GM15510 (cell line): ENCODE results near the gene PIR.

Source experiments
- POLR2A ChIP-seq: IDR thresholded peaks from 3 replicates; pipeline ENCODE4 v1.6.1; 2011; ENCODE audit warnings: borderline replicate concordance; ENCODE audit not compliant: insufficient read length; ENCODE audit errors: extremely low read depth

Gene PIR

DNA sequence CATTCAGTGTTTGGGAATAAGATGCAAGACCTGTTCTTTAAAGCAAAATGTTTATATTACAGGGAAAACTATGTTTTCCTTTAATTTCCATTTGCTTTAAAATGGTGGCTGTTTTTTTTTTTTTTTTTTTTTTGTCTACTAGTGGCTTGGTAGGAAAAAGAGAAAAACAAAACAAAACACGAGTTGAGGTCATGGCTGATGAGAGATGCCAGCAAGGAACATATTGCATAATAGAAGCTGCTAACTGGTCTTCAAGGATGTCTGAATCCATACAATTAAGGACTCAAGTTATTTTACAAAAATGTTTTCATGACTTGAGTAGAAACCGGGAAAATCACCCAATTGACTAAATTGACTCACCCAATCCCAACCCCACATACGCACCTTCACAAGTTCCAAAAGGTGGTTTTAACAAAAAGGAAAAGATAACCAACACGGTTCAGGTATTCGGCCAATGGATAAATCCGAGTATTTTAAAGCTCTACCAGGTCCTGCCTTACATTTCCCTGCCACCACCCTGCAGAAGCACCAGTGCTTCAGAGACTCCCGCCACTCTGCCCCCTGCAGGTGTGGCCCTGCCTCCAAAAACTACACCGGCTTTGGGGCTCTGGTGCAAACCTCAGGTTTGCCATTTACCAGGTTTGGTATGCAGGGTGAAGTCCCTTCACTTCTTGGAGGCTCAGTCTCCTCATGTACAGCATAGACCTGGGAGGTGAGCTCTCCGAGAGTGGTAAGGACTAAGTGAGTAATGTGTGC is 27.1 kb downstream of the PIR start:
- TF ChIP-seq POLR2A: no peak

DNA sequence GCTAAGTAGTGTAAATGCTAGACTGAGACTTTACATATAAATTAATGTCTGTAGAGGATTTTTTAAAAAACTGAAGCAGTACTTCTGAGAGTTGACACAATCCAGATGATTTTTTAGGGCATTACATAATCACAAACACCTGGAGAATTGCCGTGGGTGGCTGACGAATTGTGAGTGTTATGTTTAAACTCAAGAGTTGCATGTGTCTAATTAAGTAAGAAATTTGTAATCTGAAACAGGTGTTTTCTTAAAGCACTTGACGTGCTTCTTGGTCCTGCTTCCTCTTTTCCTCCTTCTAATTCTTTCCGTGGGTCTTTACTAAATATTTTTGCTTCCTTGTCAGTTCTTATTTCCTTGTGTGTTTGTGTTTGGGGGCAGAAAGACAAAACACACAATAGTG is 27.8 kb downstream of the PIR start:
- no peak for TF ChIP-seq POLR2A

DNA sequence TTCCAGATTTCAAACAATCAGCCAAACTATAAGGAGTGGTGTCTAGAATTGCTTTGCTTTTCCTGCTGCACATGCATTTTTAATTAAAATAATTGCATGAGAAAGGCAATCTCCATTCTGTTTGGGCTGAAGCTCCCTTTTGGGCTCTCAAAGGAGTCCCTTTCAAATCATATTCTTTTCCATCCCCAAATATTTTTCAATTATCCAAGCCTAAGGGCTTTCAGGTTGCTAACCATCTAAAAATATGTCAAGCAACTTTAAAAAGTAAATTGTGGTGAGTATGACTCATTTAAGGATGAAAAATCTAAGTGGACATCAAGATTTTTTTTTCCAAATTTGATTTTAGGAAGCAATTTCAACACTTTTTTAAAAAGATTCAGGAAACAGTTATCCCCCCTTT is 28.4 kb downstream of the PIR start:
- no peak for TF ChIP-seq POLR2A

DNA sequence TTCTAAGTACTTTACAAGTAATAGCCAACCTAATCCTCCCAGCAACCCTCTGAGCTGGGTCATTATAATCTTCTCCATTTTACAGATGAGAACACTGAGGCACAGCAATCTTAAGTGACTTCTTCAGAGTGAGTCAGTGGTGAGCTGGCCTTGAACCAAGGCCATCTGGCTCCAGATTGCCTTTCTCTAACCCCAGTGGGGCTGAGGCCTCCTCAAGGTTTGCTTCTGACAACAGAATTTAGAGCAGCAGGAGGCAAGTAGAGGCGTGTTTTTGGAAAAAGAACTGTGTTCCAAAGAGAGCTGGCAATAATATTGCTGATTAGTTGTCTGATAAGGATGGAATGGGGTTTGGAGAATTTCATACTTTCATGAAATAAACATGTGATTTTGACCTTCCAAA is 41.2 kb downstream of the PIR start:
- TF ChIP-seq POLR2A: no peak

DNA sequence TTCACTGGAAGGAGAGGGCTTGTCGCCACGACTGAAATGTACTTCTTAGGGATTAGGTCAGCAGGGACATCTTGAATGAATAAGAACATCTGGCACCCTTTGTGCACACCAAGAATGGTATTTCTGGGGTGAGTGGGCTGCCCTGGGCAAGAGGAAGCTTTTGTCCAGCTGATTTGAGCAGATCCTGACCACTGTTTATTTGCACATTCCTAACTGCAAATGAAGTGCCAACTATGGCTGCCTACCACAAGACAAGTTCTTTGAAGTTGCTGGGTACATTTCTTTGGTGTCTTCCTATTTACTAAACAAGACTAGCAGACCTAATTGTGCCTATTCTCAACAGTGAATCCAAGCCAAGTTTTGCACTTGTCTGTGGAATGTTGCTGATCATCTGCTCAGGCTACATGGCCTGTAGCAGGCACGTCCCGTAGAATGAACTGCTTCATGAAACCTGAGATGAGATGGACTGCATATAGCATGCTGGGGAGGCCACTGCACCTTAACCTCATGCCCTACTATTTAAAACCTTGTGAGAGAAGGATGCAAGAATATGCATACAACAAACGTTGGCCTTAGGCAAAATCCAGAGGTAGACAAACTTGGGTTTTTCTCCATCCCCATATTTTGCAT is 45.0 kb downstream of the PIR start:
- no peak for TF ChIP-seq POLR2A

DNA sequence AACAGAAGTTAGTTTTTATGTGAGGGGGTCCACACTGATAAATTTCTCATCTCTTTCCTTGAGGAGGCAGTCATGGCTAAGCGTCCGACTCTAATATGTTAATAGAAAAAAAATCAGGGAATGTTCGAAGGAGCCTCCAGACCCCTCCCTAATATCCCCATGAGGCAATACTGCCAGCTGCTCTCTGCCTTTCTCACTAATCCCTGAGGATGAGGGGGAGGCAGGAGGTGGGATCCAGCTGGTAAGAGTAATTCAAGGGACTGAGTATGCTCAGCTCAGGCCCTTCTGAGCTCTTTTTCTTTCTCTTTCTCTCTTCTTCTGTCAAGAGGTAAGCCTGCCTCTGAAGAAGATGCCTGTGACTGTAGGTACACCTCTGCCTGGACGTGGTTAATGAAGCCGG is 51.7 kb downstream of the PIR start:
- TF ChIP-seq POLR2A: no peak

DNA sequence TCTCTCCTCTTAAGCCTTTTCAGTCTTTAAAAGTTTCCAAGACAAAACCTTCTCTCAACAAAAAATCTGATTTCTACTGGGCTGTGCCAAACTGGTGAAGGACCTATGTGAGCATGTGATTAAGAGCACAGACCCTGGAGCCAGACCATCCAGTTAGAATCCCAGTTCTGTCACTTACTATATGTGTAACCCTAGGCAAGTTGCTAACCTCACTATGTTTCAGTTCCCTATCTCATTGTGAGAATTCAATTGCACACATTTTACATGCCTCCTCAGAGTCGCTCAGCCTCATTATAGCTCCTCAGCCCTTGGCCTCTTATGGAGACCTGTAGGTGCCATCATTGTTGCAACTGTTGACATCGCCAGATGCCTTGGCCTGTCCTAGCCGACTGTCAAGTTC is 54.8 kb downstream of the PIR start:
- no peak for TF ChIP-seq POLR2A

DNA sequence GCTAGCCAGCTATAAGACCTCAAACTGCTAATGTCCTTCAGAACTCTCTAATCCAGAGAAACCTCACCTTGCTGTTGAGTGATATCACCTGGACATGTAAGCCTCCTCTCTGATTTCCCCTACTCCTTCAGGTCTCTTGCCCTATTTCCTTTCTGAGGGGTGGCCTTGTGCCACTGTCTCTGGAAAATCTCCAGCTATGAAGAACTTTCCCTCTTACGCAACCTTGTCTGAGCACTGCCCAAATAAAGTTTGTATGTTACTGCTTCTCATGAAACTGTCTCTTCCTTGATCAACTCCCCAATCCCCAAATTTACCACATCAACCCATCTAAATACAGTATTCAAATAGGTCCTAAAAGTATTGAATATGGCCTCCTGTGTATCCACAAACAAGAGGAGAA is 55.4 kb downstream of the PIR start:
- TF ChIP-seq POLR2A: no peak

GRCh38 chrX:15435836-15436619 is 57.1 kb downstream of the PIR start:
- TF ChIP-seq POLR2A: no peak

DNA sequence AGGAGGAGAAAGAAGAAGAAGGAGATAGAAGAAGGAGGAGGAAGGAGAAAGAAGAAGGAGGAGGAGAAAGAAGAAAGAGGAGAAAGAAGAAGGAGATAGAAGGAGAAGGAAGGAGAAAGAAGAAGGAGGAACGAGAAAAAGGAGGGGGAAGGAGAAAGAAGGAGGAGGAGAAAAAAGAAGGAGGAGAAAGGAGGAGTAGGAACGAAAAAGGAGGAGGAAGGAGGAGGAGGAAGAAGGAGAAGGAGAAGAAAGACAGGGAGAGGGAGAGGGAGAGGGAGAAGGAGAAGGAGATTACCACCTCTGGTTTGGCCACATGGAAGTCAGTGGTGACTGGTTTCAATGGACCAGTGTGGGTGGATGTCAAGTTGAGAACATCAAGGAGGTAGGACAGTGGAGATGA is 58.9 kb downstream of the PIR start:
- TF ChIP-seq POLR2A: no peak

DNA sequence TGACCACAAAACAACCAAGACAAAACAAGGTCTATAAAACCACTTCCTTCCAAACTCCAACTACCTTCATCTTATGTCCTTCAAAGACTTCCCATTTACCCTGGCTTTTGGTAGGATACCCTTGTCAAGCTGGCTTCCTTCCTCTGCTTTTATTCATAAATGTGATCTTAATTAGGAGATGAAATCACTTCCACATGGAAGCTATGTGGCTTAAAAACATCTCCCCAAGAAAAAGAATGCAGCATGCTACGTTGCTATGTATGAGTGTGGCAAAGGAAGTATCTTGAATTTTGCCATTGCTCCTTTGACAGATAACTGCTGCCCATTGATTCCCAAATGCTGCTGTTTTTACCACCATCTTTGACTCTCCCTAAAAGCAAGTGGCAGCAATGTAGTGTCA is 62.5 kb downstream of the PIR start:
- no peak for TF ChIP-seq POLR2A

DNA sequence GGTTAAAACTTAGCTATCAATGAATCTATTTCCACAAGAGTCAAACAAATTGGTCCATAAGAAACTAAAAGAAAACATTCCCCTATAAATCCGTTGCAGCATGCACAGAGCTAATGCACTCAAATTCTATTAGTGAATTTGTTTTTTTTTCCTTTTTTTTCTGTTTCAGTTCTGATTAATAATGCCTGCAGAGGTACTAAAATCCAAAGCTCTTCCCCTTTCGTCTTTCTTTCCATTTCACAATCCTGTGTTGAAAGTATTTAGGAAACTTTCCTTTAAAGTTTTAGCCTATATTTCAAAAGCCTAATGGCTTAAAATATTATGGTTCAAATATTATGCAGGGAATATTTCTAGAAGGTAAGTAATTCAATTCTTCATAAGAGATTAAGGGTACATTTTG is 63.1 kb downstream of the PIR start:
- no peak for TF ChIP-seq POLR2A

- no peak for TF ChIP-seq POLR2A
Measured at GRCh38 chrX:15425024-15425423, 68.1 kb downstream of the PIR start.

DNA sequence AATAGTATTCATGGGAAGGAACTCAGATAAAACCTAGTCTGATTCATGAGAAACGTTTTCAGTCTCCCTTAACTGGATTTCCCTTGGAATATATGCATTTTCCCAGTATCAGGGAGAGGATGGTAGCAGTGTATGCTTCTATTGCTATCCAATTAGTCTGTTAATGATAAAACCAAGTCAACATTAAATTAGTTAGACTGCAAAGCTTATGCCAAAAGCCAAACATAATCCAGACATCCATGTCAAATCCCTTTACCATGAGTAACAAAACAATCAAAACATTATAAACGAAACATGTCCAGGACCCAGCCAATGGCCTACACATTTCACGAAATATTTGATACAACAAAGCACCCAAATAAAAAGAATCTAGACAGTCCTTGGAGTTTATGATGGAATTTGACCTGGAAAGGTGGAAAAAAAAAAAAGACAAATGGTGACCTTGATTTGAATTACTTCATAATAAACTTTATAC is 74.4 kb downstream of the PIR start:
- no peak for TF ChIP-seq POLR2A

DNA sequence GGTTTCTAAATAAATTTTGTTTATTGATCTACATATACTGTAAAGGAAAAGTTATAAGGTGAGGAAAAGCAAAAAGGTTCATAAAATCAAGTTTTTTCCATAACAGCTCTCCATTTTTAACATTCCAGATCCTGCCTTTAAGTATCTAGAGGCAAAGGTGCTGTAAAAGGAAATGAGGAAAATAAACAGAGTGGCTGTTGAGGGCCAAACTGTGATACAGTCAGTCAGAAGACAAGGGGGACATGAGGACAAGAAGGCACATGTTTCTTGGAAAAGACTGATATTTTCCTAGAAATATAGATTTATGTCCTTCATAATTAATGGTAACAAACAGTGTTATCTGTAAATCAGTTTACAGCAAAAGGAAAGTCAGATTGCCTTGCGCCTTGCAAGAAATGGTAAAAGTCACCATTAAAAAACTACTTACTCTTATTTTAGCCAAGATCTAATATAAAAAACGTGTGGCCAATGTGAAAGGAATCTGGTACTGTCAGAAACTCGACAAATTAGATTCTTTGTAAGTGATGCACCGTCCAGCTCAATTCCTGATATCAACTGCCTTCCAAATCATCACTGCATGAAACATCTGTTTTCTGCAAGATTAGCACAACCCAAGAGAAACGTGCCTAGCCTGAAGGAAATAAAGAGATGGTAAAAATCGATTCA is 75.0 kb downstream of the PIR start:
- TF ChIP-seq POLR2A: no peak
